ENCODE results near the gene CLSTN1.

Gene CLSTN1

DNA sequence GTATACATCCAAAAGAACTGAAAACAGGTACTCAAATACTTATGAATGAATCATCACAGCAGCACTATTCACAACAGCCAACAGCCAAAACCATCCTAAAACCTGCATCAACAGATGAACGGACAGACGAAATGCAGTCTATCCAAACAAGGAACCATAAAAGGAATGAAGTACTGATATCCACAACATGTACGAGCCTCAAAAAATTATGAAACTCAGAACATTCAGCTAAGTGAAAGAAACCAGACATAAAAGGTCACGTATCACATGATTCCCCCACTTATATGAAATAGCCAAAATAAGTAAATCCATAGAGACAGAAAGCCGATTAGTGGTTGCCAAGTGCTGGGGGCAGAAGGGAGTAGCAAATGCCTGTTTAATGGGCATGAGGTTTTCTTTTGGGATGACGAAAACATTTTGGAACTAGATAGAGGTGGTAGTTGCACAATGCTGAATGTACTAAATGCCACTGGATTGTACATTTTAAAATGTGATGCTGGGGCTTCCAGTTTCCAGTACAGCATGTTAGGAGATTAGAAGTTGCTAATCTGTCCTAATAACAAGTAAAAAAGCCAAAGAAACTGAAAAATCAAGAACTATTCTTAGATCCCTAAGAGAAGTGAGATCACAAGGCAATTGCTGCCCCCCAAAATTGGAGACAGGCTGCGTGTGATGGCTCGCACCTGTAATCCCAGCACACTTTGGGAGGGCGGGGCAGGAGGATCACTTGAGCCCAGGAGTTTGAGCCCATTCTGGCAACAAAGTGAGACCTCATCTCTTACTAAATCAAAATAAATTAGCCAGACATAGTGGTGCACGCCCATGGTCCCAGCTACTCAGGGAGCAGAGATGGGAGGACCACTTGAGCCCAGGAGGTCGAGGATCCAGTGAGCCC lies 25.3 kb downstream of the CLSTN1 start:
- no CpG with 5 or more reads among the region's 11 CpGs for WGBS (ENCODE audit: extremely low coverage, insufficient coverage, insufficient read length)

GRCh38 chr1:9797049-9797448 lies 26.7 kb downstream of the CLSTN1 start:
- H2AK5ac ChIP-seq (ENCODE audit: low read length) = no peak overlapping the region
- H3K27ac ChIP-seq (ENCODE audit: low read depth, low read length) = no peak overlapping the region
- peaks cover 0 to 7% of the 10 kb centered on the region in 2 experiments for H3K4me1 ChIP-seq (ENCODE audit: control insufficient read depth in 1 of 2, insufficient read depth in 2 of 2, low read length in 2 of 2)
- no peak overlapping the region for H3K9ac ChIP-seq (ENCODE audit: low read length)
- H3K27me3 ChIP-seq (ENCODE audit: insufficient read depth, low read length) = no peaks in the 10 kb centered on the region
- no peaks in the 10 kb centered on the region for H3K79me2 ChIP-seq (ENCODE audit: control insufficient read depth, insufficient read depth, low read length, poor library complexity)
- H4K12ac ChIP-seq (ENCODE audit: low read depth, low read length) = no peak overlapping the region
- no peak overlapping the region for H3K18ac ChIP-seq (ENCODE audit: low read length)
- no peak overlapping the region for H3K23ac ChIP-seq (ENCODE audit: low read length)
- H3K79me1 ChIP-seq (ENCODE audit: low read length) = no peaks in the 10 kb centered on the region
- no peak overlapping the region for H4K8ac ChIP-seq (ENCODE audit: low read depth, low read length)
- no peak overlapping the region for H2BK120ac ChIP-seq (ENCODE audit: insufficient read depth, low read length, poor library complexity)
- H2BK12ac ChIP-seq (ENCODE audit: low read length) = no peak overlapping the region
- H4K91ac ChIP-seq (ENCODE audit: low read depth, low read length) = no peak overlapping the region
- H3K14ac ChIP-seq (ENCODE audit: low read length) = no peak overlapping the region
- H3K4me2 ChIP-seq (ENCODE audit: low read length) = no peak overlapping the region
- H3K4ac ChIP-seq (ENCODE audit: low read depth, low read length) = no peak overlapping the region
- DNase-seq = no peak
- H3K9me3 ChIP-seq (ENCODE audit: insufficient read depth, low read depth, low read length) = no peaks in the 10 kb centered on the region
- H2BK5ac ChIP-seq (ENCODE audit: low read depth, low read length, poor library complexity) = no peak overlapping the region
- H3K36me3 ChIP-seq (ENCODE audit: control insufficient read depth in 1 of 2, insufficient read depth in 2 of 2, low read length in 2 of 2) = no peaks in the 10 kb centered on the region
- H2AFZ ChIP-seq (ENCODE audit: insufficient read depth, low read length, poor library complexity) = no peak overlapping the region
- H3K4me3 ChIP-seq (ENCODE audit: low read depth, low read length) = no peak overlapping the region

More for the DNA sequence above, 25.3 kb downstream of the CLSTN1 start:
- Histone ChIP-seq H3K79me2 (ENCODE audit: control insufficient read depth, insufficient read depth, low read length, poor library complexity) (no peaks in the 10 kb centered on the region), H3K27ac (ENCODE audit: low read depth, low read length) (no peak overlapping the region), H2AFZ (ENCODE audit: insufficient read depth, low read length, poor library complexity) (no peak overlapping the region), H3K23ac (ENCODE audit: low read length) (no peak overlapping the region), H3K9me3 (ENCODE audit: insufficient read depth, low read depth, low read length) (no peaks in the 10 kb centered on the region), H4K12ac (ENCODE audit: low read depth, low read length) (no peak overlapping the region), H3K14ac (ENCODE audit: low read length) (no peak overlapping the region), H4K8ac (ENCODE audit: low read depth, low read length) (no peak overlapping the region), H3K9ac (ENCODE audit: low read length) (no peak overlapping the region), H2BK12ac (ENCODE audit: low read length) (no peak overlapping the region), H2AK5ac (ENCODE audit: low read length) (no peak overlapping the region), H3K36me3 (ENCODE audit: control insufficient read depth in 1 of 2, insufficient read depth in 2 of 2, low read length in 2 of 2) (no peaks in the 10 kb centered on the region), H3K4ac (ENCODE audit: low read depth, low read length) (no peak overlapping the region), H2BK120ac (ENCODE audit: insufficient read depth, low read length, poor library complexity) (no peak overlapping the region), H3K27me3 (ENCODE audit: insufficient read depth, low read length) (no peaks in the 10 kb centered on the region), H3K79me1 (ENCODE audit: low read length) (no peaks in the 10 kb centered on the region), H3K4me1 (ENCODE audit: control insufficient read depth in 1 of 2, insufficient read depth in 2 of 2, low read length in 2 of 2) (peaks cover 0 to 2% of the 10 kb centered on the region in 2 experiments), H2BK5ac (ENCODE audit: low read depth, low read length, poor library complexity) (no peak overlapping the region), H4K91ac (ENCODE audit: low read depth, low read length) (no peak overlapping the region), H3K18ac (ENCODE audit: low read length) (no peak overlapping the region), H3K4me3 (ENCODE audit: low read depth, low read length) (no peak overlapping the region), H3K4me2 (ENCODE audit: low read length) (no peak overlapping the region)
- DNase-seq = peak; percentile 37 to 75

GRCh38 chr1:9794081-9794480 lies 29.7 kb downstream of the CLSTN1 start:
- no peaks in the 10 kb centered on the region for H3K36me3 ChIP-seq (ENCODE audit: control insufficient read depth in 1 of 2, insufficient read depth in 2 of 2, low read length in 2 of 2)
- no peak overlapping the region for H3K27ac ChIP-seq (ENCODE audit: low read depth, low read length)
- H2BK5ac ChIP-seq (ENCODE audit: low read depth, low read length, poor library complexity) = no peak overlapping the region
- no peaks in the 10 kb centered on the region for H3K79me2 ChIP-seq (ENCODE audit: control insufficient read depth, insufficient read depth, low read length, poor library complexity)
- no peak overlapping the region for H3K9ac ChIP-seq (ENCODE audit: low read length)
- H3K4me1 ChIP-seq (ENCODE audit: control insufficient read depth in 1 of 2, insufficient read depth in 2 of 2, low read length in 2 of 2) = peaks cover 0 to 7% of the 10 kb centered on the region in 2 experiments
- H4K8ac ChIP-seq (ENCODE audit: low read depth, low read length) = no peak overlapping the region
- no peak overlapping the region for H2AFZ ChIP-seq (ENCODE audit: insufficient read depth, low read length, poor library complexity)
- H3K14ac ChIP-seq (ENCODE audit: low read length) = no peak overlapping the region
- H3K79me1 ChIP-seq (ENCODE audit: low read length) = no peaks in the 10 kb centered on the region
- no peak overlapping the region for H2BK12ac ChIP-seq (ENCODE audit: low read length)
- no peak overlapping the region for H2AK5ac ChIP-seq (ENCODE audit: low read length)
- no peak overlapping the region for H2BK120ac ChIP-seq (ENCODE audit: insufficient read depth, low read length, poor library complexity)
- H3K9me3 ChIP-seq (ENCODE audit: insufficient read depth, low read depth, low read length) = no peaks in the 10 kb centered on the region
- no peaks in the 10 kb centered on the region for H3K27me3 ChIP-seq (ENCODE audit: insufficient read depth, low read length)
- no peak overlapping the region for H3K4me2 ChIP-seq (ENCODE audit: low read length)
- H3K4ac ChIP-seq (ENCODE audit: low read depth, low read length) = no peak overlapping the region
- H4K12ac ChIP-seq (ENCODE audit: low read depth, low read length) = no peak overlapping the region
- no peak overlapping the region for H3K18ac ChIP-seq (ENCODE audit: low read length)
- H4K91ac ChIP-seq (ENCODE audit: low read depth, low read length) = no peak overlapping the region
- WGBS (ENCODE audit: extremely low coverage, insufficient coverage, insufficient read length) = no CpG with 5 or more reads among the region's 6 CpGs
- H3K4me3 ChIP-seq (ENCODE audit: low read depth, low read length) = no peak overlapping the region
- no peak for DNase-seq
- H3K23ac ChIP-seq (ENCODE audit: low read length) = no peak overlapping the region

DNA sequence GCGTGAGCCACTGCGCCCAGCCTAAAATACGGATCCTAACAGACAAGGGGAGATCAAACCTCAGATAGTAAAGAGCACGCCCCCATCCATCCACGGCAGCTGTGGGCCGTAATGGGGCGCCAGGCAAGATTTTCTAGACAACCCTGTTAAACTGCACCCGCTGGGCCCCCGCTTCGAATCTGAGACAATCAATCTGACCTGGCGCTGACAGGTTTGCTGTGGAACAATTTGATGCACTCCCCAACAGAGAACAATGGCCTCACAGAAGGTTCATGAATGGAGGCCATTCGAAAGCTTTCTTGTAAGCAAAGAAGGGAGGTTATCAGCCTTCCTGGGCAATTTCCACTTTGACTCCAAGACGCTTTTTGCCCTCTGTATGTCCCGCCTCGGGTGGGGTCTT lies 30.5 kb downstream of the CLSTN1 start:
- Histone ChIP-seq H3K9me3 (ENCODE audit: insufficient read depth, low read depth, low read length) (no peaks in the 10 kb centered on the region), H3K27ac (ENCODE audit: low read depth, low read length) (no peak overlapping the region), H3K4me3 (ENCODE audit: low read depth, low read length) (no peak overlapping the region), H3K9ac (ENCODE audit: low read length) (no peak overlapping the region), H3K27me3 (ENCODE audit: insufficient read depth, low read length) (no peaks in the 10 kb centered on the region), H2AFZ (ENCODE audit: insufficient read depth, low read length, poor library complexity) (no peak overlapping the region), H4K91ac (ENCODE audit: low read depth, low read length) (no peak overlapping the region), H3K36me3 (ENCODE audit: control insufficient read depth in 1 of 2, insufficient read depth in 2 of 2, low read length in 2 of 2) (no peaks in the 10 kb centered on the region), H3K4me1 (ENCODE audit: control insufficient read depth in 1 of 2, insufficient read depth in 2 of 2, low read length in 2 of 2) (peaks cover 0 to 7% of the 10 kb centered on the region in 2 experiments), H3K18ac (ENCODE audit: low read length) (no peak overlapping the region), H3K4me2 (ENCODE audit: low read length) (no peak overlapping the region), H2AK5ac (ENCODE audit: low read length) (no peak overlapping the region), H2BK5ac (ENCODE audit: low read depth, low read length, poor library complexity) (no peak overlapping the region), H4K12ac (ENCODE audit: low read depth, low read length) (no peak overlapping the region), H2BK12ac (ENCODE audit: low read length) (no peak overlapping the region), H2BK120ac (ENCODE audit: insufficient read depth, low read length, poor library complexity) (no peak overlapping the region), H3K23ac (ENCODE audit: low read length) (no peak overlapping the region), H3K14ac (ENCODE audit: low read length) (no peak overlapping the region), H3K4ac (ENCODE audit: low read depth, low read length) (no peak overlapping the region), H4K8ac (ENCODE audit: low read depth, low read length) (no peak overlapping the region), H3K79me2 (ENCODE audit: control insufficient read depth, insufficient read depth, low read length, poor library complexity) (no peaks in the 10 kb centered on the region), H3K79me1 (ENCODE audit: low read length) (no peaks in the 10 kb centered on the region)
- DNase-seq = no peak
- WGBS (ENCODE audit: extremely low coverage, insufficient coverage, insufficient read length) = no CpG with 5 or more reads among the region's 15 CpGs

Data from trophoblast cell (in vitro differentiated cells and primary cell).